Dendritic cell treated with granulocyte-macrophage colony-stimulating factor and Interleukin-4, amounts not matched to agents 40 ng/mL and 50 ng/mL, for 4 days (primary cell): ENCODE results near the gene MRO.
"Not testable (repeated sequence)": the region's sequence is repeated elsewhere in the genome, so short reads cannot be mapped to it uniquely, and the experiment has no call there.

ENCODE experiments used
- H3K27ac Mint-ChIP-seq: one replicate; pipeline ENCODE4 v1.8.0; 2022; ENCODE audit warnings: mild to moderate bottlenecking, mixed read lengths
- H3K27me3 Mint-ChIP-seq: one replicate; pipeline ENCODE4 v1.8.0; 2022; ENCODE audit warnings: mild to moderate bottlenecking, mixed read lengths
- H3K36me3 Mint-ChIP-seq: one replicate; pipeline ENCODE4 v1.8.0; 2022; ENCODE audit warnings: low read depth, mixed read lengths
- H3K4me1 Mint-ChIP-seq: one replicate; pipeline ENCODE4 v1.8.0; 2022; ENCODE audit warnings: low read depth, mixed read lengths
- H3K4me3 Mint-ChIP-seq: one replicate; pipeline ENCODE4 v1.8.0; 2022; ENCODE audit warnings: mild to moderate bottlenecking, moderate library complexity, mixed read lengths
- H3K9me3 Mint-ChIP-seq: one replicate; pipeline ENCODE4 v1.8.0; 2022; ENCODE audit warnings: mixed read lengths
- intact Hi-C: fragments of 100-400 bp; cut with micrococcal nuclease; formaldehyde crosslinking; loops from one replicate; pipeline ENCODE4 v1.15.0; 2022

MRO gene

DNA sequence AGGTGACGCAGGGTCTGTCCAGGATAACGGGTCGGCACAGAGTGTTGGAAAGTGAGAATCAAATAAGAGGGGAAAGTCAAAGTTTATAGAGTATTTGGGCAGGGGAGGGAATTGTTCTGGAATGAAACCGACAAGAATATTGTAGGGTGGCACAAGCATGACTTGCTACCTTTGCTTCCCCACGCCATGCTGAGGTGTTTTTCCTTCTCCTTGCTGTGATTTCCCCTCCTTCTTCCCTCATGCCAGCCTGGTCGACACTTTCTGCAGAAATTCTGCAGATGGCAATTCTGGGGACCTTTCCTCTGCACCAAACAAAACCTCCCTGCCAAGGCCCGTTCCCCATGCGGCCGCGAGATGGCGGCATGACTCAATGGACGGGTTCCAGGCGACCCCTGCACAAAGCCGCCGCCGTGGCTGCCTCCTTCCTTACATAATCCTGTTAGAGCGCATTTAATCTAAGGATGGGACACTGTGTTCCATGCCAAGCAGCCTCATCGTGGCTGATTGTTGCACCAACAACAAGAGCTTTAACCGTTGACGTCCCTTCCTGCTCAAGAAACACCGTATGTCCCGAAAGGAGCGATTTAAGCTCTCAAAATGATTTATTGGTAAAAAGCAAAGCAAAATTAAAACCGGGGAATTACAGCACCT, at the start of gene MRO:
Gene MRO, minus strand, starts transcription at position 289 of the 651 bp plus-strand sequence. CDS start 10,616 bp downstream, outside the sequence.
- no peaks in the 10 kb centered on the region for H3K4me1 Mint-ChIP-seq
- H3K27me3 Mint-ChIP-seq: peaks cover 5% of the 10 kb centered on the region
- intact Hi-C loops: loop anchor here (1.0 to 2.0 kb wide), 2 partner anchors 46 to 231 kb away; no protein-coding TSS in a partner anchor
- H3K36me3 Mint-ChIP-seq: no peaks in the 10 kb centered on the region
- H3K27ac Mint-ChIP-seq: no peak within 1 kb of the TSS
- H3K4me3 Mint-ChIP-seq: no peak within 1 kb of the TSS
- H3K9me3 Mint-ChIP-seq: no peaks in the 10 kb centered on the region

- no peak overlapping the region for H3K4me3 Mint-ChIP-seq
These were observed 49.3 kb upstream of the MRO start for GRCh38 chr18:50869150-50869549.

GRCh38 chr18:50866765-50867164, 46.9 kb upstream of the MRO start:
- no peak overlapping the region for H3K4me3 Mint-ChIP-seq
- intact Hi-C loops: loop anchor here (1.0 kb wide), 1 partner anchor 46 kb away; the partner anchor contains the start of gene MRO
- no peak overlapping the region for H3K27ac Mint-ChIP-seq
- H3K4me1 Mint-ChIP-seq: peaks cover 14% of the 10 kb centered on the region
- no peaks in the 10 kb centered on the region for H3K36me3 Mint-ChIP-seq
- H3K27me3 Mint-ChIP-seq: no peaks in the 10 kb centered on the region
- no peaks in the 10 kb centered on the region for H3K9me3 Mint-ChIP-seq

More at GRCh38 chr18:50869150-50869549, 49.3 kb upstream of the MRO start:
- Mint-ChIP-seq H3K27ac (no peak overlapping the region), H3K27me3 (no peaks in the 10 kb centered on the region), H3K9me3 (no peaks in the 10 kb centered on the region), H3K4me1 (no peaks in the 10 kb centered on the region), H3K36me3 (no peaks in the 10 kb centered on the region)
- intact Hi-C loops: no loop called here

- H3K36me3 Mint-ChIP-seq: no peaks in the 10 kb centered on the region
- intact Hi-C loops: no loop called here
- H3K9me3 Mint-ChIP-seq: no peaks in the 10 kb centered on the region
- no peaks in the 10 kb centered on the region for H3K27me3 Mint-ChIP-seq
- H3K27ac Mint-ChIP-seq: no peak overlapping the region
- no peak overlapping the region for H3K4me3 Mint-ChIP-seq
- H3K4me1 Mint-ChIP-seq: peaks cover 34% of the 10 kb centered on the region
These were observed 44.1 kb upstream of the MRO start for GRCh38 chr18:50863840-50864375.

GRCh38 chr18:50862401-50862800, 42.6 kb upstream of the MRO start:
- Mint-ChIP-seq H3K36me3 (no peaks in the 10 kb centered on the region), H3K27me3 (no peaks in the 10 kb centered on the region), H3K4me1 (peaks cover 43% of the 10 kb centered on the region), H3K4me3 (peak overlapping the region; percentile 39), H3K27ac (peak overlapping the region; percentile 78), H3K9me3 (no peaks in the 10 kb centered on the region)
- intact Hi-C loops: no loop called here

- H3K27ac Mint-ChIP-seq: peak overlapping the region; percentile 78
- no peaks in the 10 kb centered on the region for H3K9me3 Mint-ChIP-seq
- H3K36me3 Mint-ChIP-seq: no peaks in the 10 kb centered on the region
- H3K27me3 Mint-ChIP-seq: no peaks in the 10 kb centered on the region
- peaks cover 51% of the 10 kb centered on the region for H3K4me1 Mint-ChIP-seq
- H3K4me3 Mint-ChIP-seq: no peak overlapping the region
- intact Hi-C loops: no loop called here
These were observed 41.8 kb upstream of the MRO start for GRCh38 chr18:50861617-50862016.

GRCh38 chr18:50859793-50860555, 40.2 kb upstream of the MRO start:
- no peaks in the 10 kb centered on the region for H3K36me3 Mint-ChIP-seq
- no peak overlapping the region for H3K4me3 Mint-ChIP-seq
- H3K27ac Mint-ChIP-seq: peak overlapping the region; percentile 76
- H3K4me1 Mint-ChIP-seq: peaks cover 63% of the 10 kb centered on the region
- intact Hi-C loops: no loop called here
- H3K9me3 Mint-ChIP-seq: no peaks in the 10 kb centered on the region
- no peaks in the 10 kb centered on the region for H3K27me3 Mint-ChIP-seq

DNA sequence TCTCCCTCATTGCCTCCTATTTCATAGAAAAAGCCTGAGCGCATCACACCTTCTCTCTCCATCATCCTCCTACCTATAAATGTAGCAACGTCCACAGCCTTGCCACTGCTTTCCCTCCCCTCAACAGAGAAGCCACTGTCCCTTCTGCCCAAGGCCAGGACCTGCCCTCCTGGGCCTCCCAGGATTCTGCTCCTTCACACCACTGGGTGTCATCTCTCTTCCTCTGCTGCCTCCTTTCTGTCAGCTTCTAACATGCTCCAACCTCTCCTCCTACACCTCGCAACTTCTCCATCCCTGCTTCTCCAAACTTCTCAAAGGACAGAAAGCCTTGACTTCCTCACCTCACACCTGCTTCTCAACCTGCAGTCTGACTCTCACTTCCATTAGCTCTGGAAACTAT, 37.9 kb upstream of the MRO start:
- no peaks in the 10 kb centered on the region for H3K36me3 Mint-ChIP-seq
- H3K4me1 Mint-ChIP-seq: peaks cover 78% of the 10 kb centered on the region
- H3K27me3 Mint-ChIP-seq: no peaks in the 10 kb centered on the region
- intact Hi-C loops: no loop called here
- peak overlapping the region; percentile 8 for H3K27ac Mint-ChIP-seq
- no peaks in the 10 kb centered on the region for H3K9me3 Mint-ChIP-seq
- H3K4me3 Mint-ChIP-seq: no peak overlapping the region

DNA sequence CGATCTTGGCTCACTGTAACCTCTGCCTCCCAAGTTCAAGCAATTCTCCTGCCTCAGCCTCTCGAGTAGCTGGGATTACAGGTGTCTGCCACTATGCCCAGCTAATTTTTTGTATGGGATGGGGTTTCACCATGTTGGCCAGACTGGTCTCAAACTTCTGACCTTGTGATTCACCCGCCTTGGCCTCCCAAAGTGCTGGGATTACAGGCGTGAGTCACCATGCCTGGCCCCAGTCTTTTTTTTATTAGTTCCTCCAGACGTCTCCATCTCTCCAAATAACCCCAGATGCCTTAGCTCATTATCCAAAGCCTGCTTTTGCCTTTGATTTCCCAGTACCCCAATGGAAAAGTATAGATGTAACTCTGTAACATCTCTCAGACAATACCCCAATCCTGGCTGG, 37.4 kb upstream of the MRO start:
- Mint-ChIP-seq H3K27ac (peak overlapping the region; percentile 8), H3K4me1 (peaks cover 78% of the 10 kb centered on the region)
- intact Hi-C loops, H3K4me3 Mint-ChIP-seq, H3K27me3 Mint-ChIP-seq, H3K9me3 Mint-ChIP-seq, H3K36me3 Mint-ChIP-seq: not testable (repeated sequence)

- Mint-ChIP-seq H3K9me3 (no peaks in the 10 kb centered on the region), H3K4me3 (no peak overlapping the region), H3K27me3 (no peaks in the 10 kb centered on the region), H3K27ac (peak overlapping the region; percentile 8), H3K36me3 (no peaks in the 10 kb centered on the region), H3K4me1 (peaks cover 78% of the 10 kb centered on the region)
- intact Hi-C loops: loop anchor here (2.0 kb wide), 1 partner anchor 23 kb away; the partner anchor contains the start of gene ME2
These were observed 36.4 kb upstream of the MRO start for GRCh38 chr18:50855976-50856757.

DNA sequence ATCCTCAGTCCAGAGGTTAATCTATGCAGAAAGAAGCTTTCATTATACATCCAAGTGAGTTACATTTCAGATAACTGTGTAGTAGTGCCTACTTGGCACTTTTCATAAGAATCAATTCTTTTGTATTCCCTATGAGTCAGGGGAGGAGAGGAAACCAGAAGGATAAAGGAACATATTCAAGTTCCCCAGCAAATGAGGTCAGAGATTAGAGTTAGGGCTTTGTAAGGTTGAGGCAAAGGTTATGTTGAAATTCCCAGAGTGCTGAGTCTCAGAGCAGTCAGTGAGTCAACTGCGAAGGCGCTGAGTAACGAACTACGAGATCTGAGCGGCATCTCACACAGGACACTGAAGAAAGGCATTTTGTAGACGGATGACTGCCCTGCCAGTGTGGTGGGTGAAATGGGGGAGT, 34.1 kb upstream of the MRO start:
- Mint-ChIP-seq H3K9me3 (no peaks in the 10 kb centered on the region), H3K4me1 (peaks cover 82% of the 10 kb centered on the region), H3K4me3 (no peak overlapping the region), H3K36me3 (no peaks in the 10 kb centered on the region), H3K27me3 (no peaks in the 10 kb centered on the region), H3K27ac (peak overlapping the region; percentile 82)
- intact Hi-C loops: loop anchor here (2.0 kb wide), 2 partner anchors 17 to 25 kb away; partner anchors contain the start of gene ME2

- Mint-ChIP-seq H3K36me3 (no peaks in the 10 kb centered on the region), H3K4me3 (no peak overlapping the region), H3K4me1 (peaks cover 74% of the 10 kb centered on the region), H3K27ac (peak overlapping the region; percentile 67), H3K27me3 (no peaks in the 10 kb centered on the region), H3K9me3 (no peaks in the 10 kb centered on the region)
- intact Hi-C loops: no loop called here
These were observed 30.7 kb upstream of the MRO start for GRCh38 chr18:50850307-50851065.

DNA sequence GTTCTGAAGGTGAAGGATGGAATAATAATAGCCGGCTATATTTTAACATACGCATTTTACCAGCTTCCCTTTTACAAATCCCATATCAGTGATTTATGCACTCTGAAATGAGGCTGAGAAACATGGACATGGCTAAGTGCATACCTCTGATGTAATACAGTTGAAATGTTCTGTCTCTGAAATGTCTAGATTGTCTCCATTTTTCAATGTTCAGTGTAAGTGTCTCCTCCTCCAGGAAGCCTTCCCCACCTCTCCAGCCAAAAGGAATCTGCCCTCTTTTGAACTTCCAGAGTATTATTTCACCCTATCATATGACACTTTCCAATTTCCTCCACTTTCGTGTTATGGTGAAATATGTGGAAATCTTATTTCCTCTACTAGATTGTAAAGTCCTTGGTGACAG, 29.6 kb upstream of the MRO start:
- Mint-ChIP-seq H3K36me3 (no peaks in the 10 kb centered on the region), H3K27ac (peak overlapping the region; percentile 67), H3K27me3 (no peaks in the 10 kb centered on the region), H3K4me1 (peaks cover 64% of the 10 kb centered on the region), H3K9me3 (no peaks in the 10 kb centered on the region), H3K4me3 (no peak overlapping the region)
- intact Hi-C loops: no loop called here
